ENCODE measurements around the gene ALDH5A1.
"Not testable (repeated sequence)": the region's sequence is repeated elsewhere in the genome, so short reads cannot be mapped to it uniquely, and the experiment has no call there.

ALDH5A1 gene

GRCh38 chr6:24489470-24489869 lies 5.3 kb upstream of the ALDH5A1 start, which contains the start of gene GPLD1:
GPLD1 (minus strand) TSS chr6:24489578; CDS start chr6:24489511, 67 bp downstream.
- no peak for DNase-seq

GRCh38 chr6:24489881-24490280 lies 4.9 kb upstream of the ALDH5A1 start:
- DNase-seq: no peak

GRCh38 chr6:24490948-24491347 lies 3.8 kb upstream of the ALDH5A1 start:
- no peak for DNase-seq

- DNase-seq: no peak
These were observed 2.3 kb upstream of the ALDH5A1 start for GRCh38 chr6:24492475-24492874.

- no peak for DNase-seq
These were observed 586 bp upstream of the ALDH5A1 start for GRCh38 chr6:24493945-24494820.

GRCh38 chr6:24497254-24497970 lies 2.6 kb downstream of the ALDH5A1 start:
- no peak for DNase-seq

GRCh38 chr6:24500683-24501082 lies 5.9 kb downstream of the ALDH5A1 start:
- no peak for DNase-seq

- DNase-seq: no peak
These were observed 6.6 kb downstream of the ALDH5A1 start for GRCh38 chr6:24501374-24501773.

GRCh38 chr6:24501914-24502313 lies 7.1 kb downstream of the ALDH5A1 start:
- no peak for DNase-seq

GRCh38 chr6:24504287-24504648 lies 9.5 kb downstream of the ALDH5A1 start:
- DNase-seq: no peak

- no peak for DNase-seq
These were observed 10.1 kb downstream of the ALDH5A1 start for GRCh38 chr6:24504649-24505586.

- DNase-seq: no peak
These were observed 12.2 kb downstream of the ALDH5A1 start for GRCh38 chr6:24506814-24507520.

- DNase-seq: not testable (repeated sequence)
These were observed 17.2 kb downstream of the ALDH5A1 start for GRCh38 chr6:24511976-24512375.

GRCh38 chr6:24513602-24514001 lies 18.8 kb downstream of the ALDH5A1 start:
- no peak for DNase-seq

GRCh38 chr6:24517659-24518543 lies 23.1 kb downstream of the ALDH5A1 start:
- no peak for DNase-seq

GRCh38 chr6:24520929-24521546 lies 26.3 kb downstream of the ALDH5A1 start:
- peak; percentile 19 for DNase-seq

GRCh38 chr6:24522228-24523176 lies 27.7 kb downstream of the ALDH5A1 start:
- no peak for DNase-seq

GRCh38 chr6:24524329-24524728 lies 29.6 kb downstream of the ALDH5A1 start:
- no peak for DNase-seq

- peak; percentile 35 for DNase-seq
These were observed 30.0 kb downstream of the ALDH5A1 start for GRCh38 chr6:24524805-24525204.

GRCh38 chr6:24529985-24530384 lies 35.2 kb downstream of the ALDH5A1 start:
- DNase-seq: no peak

Measured in fibroblast of skin of right quadriceps (primary cell).